GM20000 (cell line): ENCODE data around the gene CASKIN1.

ENCODE experiments used
- DNase-seq: peaks from one replicate; pipeline ENCODE4 v3.0.0; 2012; ENCODE audit warnings: low spot score
- CTCF ChIP-seq: IDR thresholded peaks from 2 replicates; pipeline ENCODE4 v1.5.1; 2012; ENCODE audit warnings: mild to moderate bottlenecking, control low read depth; ENCODE audit errors: extremely low read depth, missing control alignments

Gene CASKIN1

GRCh38 chr16:2191446-2191706, 5.0 kb downstream of the CASKIN1 start:
- DNase-seq = no peak
- no peak for TF ChIP-seq CTCF

- no peak for TF ChIP-seq CTCF
- DNase-seq = no peak
Measured at GRCh38 chr16:2190659-2191445, 5.6 kb downstream of the CASKIN1 start.

DNA sequence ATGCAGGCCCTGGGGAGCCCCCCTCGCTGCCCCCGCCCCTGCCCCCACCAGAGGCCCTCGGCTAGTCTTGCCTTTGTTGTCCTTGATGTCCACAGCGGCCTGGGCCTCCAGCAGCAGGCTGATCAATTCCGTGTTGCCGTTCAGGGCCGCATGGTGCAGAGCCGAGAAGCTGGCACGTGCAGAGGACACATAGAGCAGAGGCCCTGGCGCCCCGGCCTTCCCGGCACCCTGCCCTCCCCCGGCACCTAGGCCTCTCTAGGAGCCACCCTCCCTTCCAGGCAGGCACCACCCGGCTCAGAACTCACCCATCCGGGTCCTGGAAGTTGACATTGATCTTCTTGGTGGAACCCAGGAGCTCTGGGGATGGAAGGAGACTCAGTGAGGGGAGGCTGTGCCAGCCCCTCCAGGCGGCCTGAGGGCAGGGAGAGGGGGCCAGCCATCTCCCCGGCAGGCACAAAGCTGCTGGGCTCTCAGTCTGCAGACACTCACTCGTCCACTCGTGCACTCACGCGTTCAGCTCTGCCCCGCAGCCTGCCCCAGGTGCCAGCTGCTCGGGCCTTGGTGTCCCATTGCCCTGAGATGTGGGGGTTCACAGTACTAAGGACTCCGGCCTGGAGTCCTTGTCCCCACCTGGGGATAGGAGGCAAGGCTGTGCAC, 6.3 kb downstream of the CASKIN1 start:
- no peak for TF ChIP-seq CTCF
- DNase-seq = no peak

DNA sequence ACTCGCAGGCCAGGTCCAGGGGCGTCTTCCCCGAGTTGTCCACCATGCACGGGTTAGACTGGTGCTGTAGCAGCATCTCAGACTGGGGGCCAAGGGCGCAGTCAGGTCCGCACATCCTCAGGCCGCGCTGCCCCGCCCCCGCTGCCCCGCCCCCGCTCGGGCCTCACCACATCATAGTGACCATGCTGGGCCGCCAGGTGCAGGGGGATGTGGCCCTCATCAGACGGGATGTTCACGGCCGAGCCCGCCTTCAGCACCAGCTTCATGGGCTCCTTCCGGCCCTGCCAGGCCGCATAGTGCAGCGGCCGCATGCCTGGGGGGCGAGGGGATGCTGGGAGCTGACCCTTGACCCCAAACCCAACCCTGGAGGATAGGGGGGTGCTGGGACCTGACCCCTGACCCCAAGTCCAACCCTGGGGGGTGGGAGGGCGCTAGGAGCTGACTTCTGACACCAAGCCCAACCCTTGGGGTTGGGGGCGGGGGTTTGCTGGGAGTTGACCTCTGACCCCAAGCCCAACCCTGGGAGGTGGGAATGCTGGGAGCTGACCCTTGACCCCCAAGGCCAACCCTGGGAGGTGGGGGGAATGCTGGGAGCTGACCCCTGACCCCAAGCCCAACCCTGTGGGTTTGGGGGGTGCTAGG, 7.0 kb downstream of the CASKIN1 start:
- no peak for DNase-seq
- TF ChIP-seq CTCF = no peak

- no peak for DNase-seq
- TF ChIP-seq CTCF = no peak
Measured at GRCh38 chr16:2188395-2188794, 8.0 kb downstream of the CASKIN1 start.

- DNase-seq = no peak
- TF ChIP-seq CTCF = no peak
Measured at GRCh38 chr16:2187212-2187611, 9.2 kb downstream of the CASKIN1 start.

DNA sequence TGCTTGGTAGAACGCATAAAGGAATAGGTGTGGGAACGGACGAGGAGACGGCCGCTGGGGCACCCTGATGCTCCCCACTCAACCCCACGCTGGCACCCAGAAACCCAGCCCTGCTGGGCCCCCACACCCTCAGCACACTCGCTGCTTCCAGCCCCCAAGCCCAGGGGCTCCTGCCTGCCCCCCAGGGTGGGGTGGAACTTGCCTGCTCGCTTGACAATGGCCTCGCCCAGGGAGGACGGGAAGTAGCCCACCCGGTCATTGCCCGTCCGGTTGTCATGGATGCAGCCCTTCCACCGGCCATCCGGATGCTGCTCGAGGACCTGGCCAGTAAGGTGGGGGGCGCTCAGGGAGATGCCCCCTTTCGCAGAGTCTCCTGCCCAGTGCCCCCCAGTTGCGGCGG, 9.9 kb downstream of the CASKIN1 start:
- DNase-seq = no peak
- TF ChIP-seq CTCF = no peak
